ENCODE data around the gene HIVEP3.

The HIVEP3 gene

DNA sequence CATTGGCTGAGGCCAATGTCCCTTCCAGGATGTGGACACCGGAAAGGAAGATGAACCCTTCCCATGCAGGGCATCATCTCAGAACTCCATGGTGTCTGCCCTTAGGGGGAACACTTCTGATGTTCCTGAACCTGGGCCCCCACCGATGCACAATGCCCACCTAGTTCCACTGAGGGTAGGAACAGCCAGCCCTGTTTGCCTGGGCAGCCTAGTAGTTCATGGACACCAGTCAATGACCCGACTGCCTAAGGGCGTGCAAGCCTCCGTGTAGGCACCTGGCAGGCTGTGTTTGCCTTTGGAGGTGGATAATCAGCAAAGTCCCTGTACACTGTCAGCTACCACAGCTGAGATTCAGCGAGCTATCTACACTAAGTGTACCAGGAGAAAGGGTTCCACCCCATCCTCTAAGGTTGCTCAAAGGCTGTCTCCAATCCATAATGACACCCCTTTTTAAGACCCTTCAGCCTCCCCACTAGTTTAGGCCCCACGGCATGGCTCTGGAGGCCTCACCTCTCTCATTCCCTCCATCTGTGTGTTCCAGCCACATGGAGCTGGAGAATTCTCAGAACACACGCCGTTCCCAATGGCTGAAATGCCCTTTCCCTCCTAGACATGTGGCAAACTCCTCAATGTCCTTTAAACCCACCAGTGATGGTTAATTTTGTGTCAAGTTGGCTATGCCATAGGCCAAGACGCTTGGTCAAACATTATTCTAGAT, 309.4 kb downstream of the HIVEP3 start:
- H3K4me3 Mint-ChIP-seq: no peak overlapping the region
- intact Hi-C loops (cut with micrococcal nuclease): no loop called here
- H3K4me1 Mint-ChIP-seq (ENCODE audit: low read depth): peaks cover 35% of the 10 kb centered on the region
- H3K36me3 Mint-ChIP-seq (ENCODE audit: low read depth): peaks cover 20% of the 10 kb centered on the region
- no peaks in the 10 kb centered on the region for H3K9me3 Mint-ChIP-seq
- H3K27me3 Mint-ChIP-seq: peaks cover 3% of the 10 kb centered on the region
- no peak overlapping the region for H3K27ac Mint-ChIP-seq

DNA sequence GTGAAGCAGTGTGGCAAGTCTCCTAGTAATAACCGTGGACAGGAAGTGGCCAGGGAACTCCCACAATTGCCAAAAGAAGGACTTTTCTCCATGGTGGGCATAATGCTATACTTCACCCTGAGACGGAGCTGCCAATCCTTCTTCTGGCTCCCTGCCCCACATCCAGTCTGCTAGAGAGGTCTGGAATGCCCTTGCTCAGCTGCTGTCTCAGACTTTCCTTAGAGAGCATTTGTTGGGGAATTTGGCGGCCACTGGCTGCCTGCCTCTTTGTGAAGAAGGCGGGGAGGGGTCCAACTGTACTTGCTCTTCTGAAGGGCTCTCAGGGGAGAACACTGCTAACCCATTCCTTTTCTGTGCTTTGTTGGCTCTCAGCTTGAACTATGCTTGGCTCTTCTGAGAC, 310.5 kb downstream of the HIVEP3 start:
- Mint-ChIP-seq H3K36me3 (ENCODE audit: low read depth) (peaks cover 18% of the 10 kb centered on the region), H3K4me1 (ENCODE audit: low read depth) (peaks cover 26% of the 10 kb centered on the region), H3K9me3 (no peaks in the 10 kb centered on the region), H3K27ac (no peak overlapping the region), H3K27me3 (peaks cover 3% of the 10 kb centered on the region), H3K4me3 (no peak overlapping the region)
- intact Hi-C loops (cut with micrococcal nuclease): no loop called here

DNA sequence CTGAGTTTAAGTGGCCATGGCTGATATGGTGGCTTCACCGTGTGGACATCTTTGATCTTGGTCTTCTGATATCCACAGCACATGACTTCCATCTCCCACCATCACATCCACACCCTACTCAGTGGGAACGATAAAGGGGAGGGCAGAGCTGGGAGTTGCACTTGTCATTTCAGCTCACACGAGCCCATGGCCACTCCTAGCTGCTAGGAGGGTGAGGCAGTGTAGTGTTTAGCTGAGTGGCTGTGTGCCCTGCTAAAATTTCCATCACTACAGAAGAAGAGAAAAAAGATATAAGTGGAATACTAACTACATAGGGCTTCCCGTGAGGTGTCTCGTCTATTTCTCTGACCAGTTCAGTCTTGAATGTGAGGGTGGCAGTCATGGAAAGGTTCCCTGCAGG, 310.9 kb downstream of the HIVEP3 start:
- Mint-ChIP-seq H3K27me3 (peaks cover 3% of the 10 kb centered on the region), H3K4me1 (ENCODE audit: low read depth) (peaks cover 26% of the 10 kb centered on the region), H3K27ac (no peak overlapping the region), H3K9me3 (no peaks in the 10 kb centered on the region), H3K4me3 (no peak overlapping the region), H3K36me3 (ENCODE audit: low read depth) (peaks cover 18% of the 10 kb centered on the region)
- intact Hi-C loops (cut with micrococcal nuclease): no loop called here

DNA sequence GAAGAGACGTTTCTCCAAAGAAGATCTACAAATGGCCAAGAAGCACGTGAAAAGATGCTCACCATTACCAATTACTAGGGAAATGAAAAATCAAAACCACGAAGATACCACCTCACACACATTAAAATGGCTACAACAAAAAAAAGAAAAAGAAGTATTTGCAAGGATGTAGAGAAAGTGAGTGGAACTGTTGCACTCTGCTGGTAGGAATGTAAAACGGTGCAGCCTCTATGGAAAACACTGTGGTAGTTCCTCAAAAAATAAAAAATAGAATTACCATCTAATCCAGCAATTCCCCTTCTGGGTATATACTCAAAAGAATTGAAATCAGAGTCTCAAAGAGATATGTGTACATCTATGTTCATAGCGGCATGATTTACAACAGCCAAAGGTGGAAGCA, 318.8 kb downstream of the HIVEP3 start:
- H3K4me1 Mint-ChIP-seq (ENCODE audit: low read depth): no peaks in the 10 kb centered on the region
- H3K4me3 Mint-ChIP-seq: no peak overlapping the region
- H3K9me3 Mint-ChIP-seq: peaks cover 19% of the 10 kb centered on the region
- H3K27me3 Mint-ChIP-seq: no peaks in the 10 kb centered on the region
- intact Hi-C loops (cut with micrococcal nuclease): no loop called here
- H3K27ac Mint-ChIP-seq: no peak overlapping the region
- peaks cover 5% of the 10 kb centered on the region for H3K36me3 Mint-ChIP-seq (ENCODE audit: low read depth)

DNA sequence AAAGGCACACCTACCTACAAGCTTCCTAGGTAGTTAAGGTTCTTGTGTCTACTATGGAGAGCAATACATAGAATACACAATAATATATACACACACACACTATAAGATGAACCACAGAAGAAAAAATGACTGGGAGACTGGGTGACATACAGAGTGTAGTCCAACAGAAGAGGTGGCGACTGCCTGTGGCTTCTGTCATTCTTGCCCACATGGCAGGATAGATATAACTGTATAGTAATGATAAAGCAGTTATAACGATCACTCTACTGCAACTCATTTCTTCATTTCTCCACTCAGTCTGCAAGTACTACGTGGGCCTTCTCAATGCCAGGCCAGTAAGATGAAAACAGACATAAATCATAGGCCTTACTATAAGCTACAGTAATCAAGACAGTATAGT, 320.4 kb downstream of the HIVEP3 start:
- Mint-ChIP-seq H3K36me3 (ENCODE audit: low read depth) (no peaks in the 10 kb centered on the region), H3K4me3 (no peak overlapping the region), H3K9me3 (peaks cover 19% of the 10 kb centered on the region), H3K27ac (no peak overlapping the region), H3K27me3 (no peaks in the 10 kb centered on the region), H3K4me1 (ENCODE audit: low read depth) (no peaks in the 10 kb centered on the region)
- intact Hi-C loops (cut with micrococcal nuclease): no loop called here

DNA sequence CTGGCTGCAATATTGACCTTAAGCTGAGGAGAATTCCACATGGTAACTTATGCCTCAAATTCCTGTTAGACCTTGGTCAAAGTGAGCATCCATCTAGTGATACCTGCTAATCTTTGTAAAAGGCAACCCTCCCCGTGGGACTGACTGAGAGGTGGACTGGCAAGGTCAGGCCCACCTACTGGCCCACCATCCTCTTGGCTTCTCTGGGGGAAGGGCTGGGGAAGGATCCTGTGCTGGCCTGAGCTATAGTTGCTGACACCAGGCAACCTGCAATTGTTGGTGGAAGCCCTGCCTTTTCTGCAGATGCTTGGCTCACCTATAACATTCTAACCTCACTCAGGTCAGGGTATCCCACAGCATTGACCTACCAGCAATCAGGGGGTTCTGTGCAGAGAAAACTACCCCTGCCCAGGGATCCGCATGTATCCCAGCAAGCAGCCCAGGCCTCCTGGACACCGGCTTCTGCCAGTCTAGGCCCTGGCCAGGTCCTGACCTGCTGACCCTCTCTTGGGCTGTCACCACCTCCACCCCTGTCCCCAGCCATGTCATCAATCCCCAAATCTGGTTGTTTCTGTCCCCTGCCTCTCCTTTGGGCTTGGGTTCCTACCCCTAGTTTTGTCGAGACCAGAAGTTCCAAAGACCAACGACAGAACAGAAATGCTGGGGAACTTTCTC, 326.1 kb downstream of the HIVEP3 start:
- Mint-ChIP-seq H3K27me3 (no peaks in the 10 kb centered on the region), H3K4me1 (ENCODE audit: low read depth) (peaks cover 5% of the 10 kb centered on the region), H3K4me3 (no peak overlapping the region), H3K9me3 (no peaks in the 10 kb centered on the region), H3K27ac (no peak overlapping the region), H3K36me3 (ENCODE audit: low read depth) (peaks cover 18% of the 10 kb centered on the region)
- intact Hi-C loops (cut with micrococcal nuclease): no loop called here

DNA sequence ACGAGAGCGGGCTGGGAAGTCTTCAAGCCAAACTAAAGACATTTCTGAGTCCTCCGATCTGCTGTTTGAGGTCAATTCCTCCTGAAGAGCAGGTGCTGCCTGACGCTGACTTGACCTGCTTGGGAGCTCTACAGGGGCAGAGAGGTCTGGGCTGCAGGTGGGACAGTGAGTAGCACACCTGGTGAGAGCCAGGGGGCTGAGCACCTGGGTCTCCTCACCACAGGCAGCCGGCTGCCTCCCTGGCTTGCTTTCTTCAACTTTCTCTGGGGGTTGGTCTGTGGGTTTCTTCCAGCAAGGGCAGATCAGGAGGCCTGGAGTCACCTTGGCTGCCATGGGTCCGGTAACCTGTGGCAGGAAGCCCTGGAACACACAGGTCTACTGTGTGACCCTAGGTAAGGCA, 326.8 kb downstream of the HIVEP3 start:
- no peak overlapping the region for H3K27ac Mint-ChIP-seq
- peaks cover 21% of the 10 kb centered on the region for H3K36me3 Mint-ChIP-seq (ENCODE audit: low read depth)
- peaks cover 5% of the 10 kb centered on the region for H3K4me1 Mint-ChIP-seq (ENCODE audit: low read depth)
- H3K9me3 Mint-ChIP-seq: no peaks in the 10 kb centered on the region
- intact Hi-C loops (cut with micrococcal nuclease): no loop called here
- no peaks in the 10 kb centered on the region for H3K27me3 Mint-ChIP-seq
- no peak overlapping the region for H3K4me3 Mint-ChIP-seq

DNA sequence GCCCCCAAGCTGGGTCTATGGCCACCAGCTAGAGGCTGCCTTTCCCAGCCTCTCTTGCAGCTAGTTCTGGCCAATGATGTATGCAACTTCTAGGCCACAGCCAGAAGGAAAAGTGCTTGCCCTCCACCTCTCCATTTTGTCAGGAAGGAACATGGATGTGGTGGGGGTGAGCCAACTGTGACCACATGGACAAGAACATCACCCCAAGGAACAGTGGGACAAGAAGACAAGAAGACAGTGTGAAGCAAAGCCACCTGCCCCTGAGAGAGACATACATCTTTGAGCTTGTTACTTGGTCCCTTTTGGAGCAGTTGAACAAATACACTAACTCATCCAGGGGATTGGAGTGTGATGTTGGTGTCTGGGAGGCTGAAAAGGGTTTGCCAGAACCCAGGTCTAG, 328.4 kb downstream of the HIVEP3 start:
- Mint-ChIP-seq H3K9me3 (no peaks in the 10 kb centered on the region), H3K27ac (no peak overlapping the region), H3K4me1 (ENCODE audit: low read depth) (peaks cover 5% of the 10 kb centered on the region), H3K4me3 (no peak overlapping the region), H3K27me3 (no peaks in the 10 kb centered on the region), H3K36me3 (ENCODE audit: low read depth) (peaks cover 23% of the 10 kb centered on the region)
- intact Hi-C loops (cut with micrococcal nuclease): no loop called here

DNA sequence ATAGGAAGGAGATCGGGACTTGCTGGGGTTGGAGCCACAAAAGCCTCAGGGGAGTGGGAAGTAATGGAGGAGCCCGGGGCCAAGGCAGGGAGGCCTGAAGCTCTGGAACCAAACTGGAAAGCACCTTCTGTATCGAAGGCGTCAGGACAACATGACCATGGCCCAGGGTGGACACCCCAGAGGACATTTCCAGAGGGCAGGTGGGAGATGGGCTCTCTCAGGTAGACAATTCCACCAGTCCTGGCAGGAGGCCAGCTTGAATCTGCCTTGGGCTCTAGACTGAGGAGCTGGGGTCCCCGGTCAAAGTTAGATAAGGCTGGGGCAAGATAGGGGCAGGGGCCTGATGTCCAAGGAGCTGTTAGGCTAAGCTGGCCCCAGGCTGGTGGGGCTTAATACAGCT, 329.3 kb downstream of the HIVEP3 start:
- H3K9me3 Mint-ChIP-seq: no peaks in the 10 kb centered on the region
- H3K27ac Mint-ChIP-seq: no peak overlapping the region
- no peaks in the 10 kb centered on the region for H3K27me3 Mint-ChIP-seq
- no peak overlapping the region for H3K4me3 Mint-ChIP-seq
- intact Hi-C loops (cut with micrococcal nuclease): no loop called here
- peaks cover 5% of the 10 kb centered on the region for H3K4me1 Mint-ChIP-seq (ENCODE audit: low read depth)
- H3K36me3 Mint-ChIP-seq (ENCODE audit: low read depth): peaks cover 32% of the 10 kb centered on the region

DNA sequence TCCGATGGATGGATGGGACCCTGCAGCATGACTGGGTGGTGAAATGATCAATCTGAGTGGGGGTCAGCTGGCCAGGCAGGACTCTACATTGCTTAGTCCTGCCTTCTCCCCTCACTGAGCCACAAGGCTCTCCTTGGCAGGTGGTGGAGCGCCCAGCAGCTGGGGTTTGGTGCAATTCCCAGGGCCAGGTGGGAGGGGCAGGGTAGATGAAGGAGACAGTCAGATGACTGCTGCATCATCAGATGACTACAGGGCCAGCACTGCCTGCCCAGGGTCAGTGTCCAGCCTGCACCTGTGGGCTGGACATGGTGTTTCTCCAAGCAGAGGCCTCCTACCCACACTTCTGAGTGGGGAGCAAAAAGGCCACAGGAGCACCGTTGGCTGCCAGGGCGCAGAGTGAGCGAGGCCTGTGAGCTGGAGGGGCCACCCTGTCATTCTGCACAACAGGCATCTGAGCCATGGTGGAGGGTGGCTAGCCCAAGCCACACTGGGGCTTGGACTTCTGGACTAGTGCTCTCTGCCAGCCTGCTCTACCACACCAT, 330.3 kb downstream of the HIVEP3 start:
- Mint-ChIP-seq H3K9me3 (no peaks in the 10 kb centered on the region), H3K36me3 (ENCODE audit: low read depth) (peaks cover 42% of the 10 kb centered on the region), H3K27me3 (no peaks in the 10 kb centered on the region), H3K27ac (no peak overlapping the region), H3K4me3 (no peak overlapping the region), H3K4me1 (ENCODE audit: low read depth) (peaks cover 5% of the 10 kb centered on the region)
- intact Hi-C loops (cut with micrococcal nuclease): no loop called here

DNA sequence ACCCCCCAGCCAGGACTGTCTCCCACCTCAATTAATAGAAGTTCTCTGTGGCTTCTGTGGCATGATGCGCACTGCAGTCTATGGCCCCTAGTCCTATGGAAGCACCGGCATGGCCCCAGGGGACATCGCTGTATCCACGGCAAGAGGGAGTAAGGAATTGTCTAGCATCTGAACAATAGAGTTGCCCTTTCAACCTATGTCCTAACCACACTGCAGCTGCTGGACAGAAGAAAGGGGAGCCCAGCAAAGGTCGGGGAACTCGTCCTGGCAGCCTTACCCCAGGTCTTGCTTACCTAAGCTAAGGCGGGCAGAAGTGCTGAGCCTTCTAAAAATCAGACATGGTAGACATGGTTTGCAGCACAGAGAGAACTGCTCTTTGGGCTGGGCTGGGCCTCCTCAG, 330.9 kb downstream of the HIVEP3 start:
- intact Hi-C loops (cut with micrococcal nuclease): no loop called here
- H3K4me1 Mint-ChIP-seq (ENCODE audit: low read depth): peaks cover 6% of the 10 kb centered on the region
- H3K9me3 Mint-ChIP-seq: no peaks in the 10 kb centered on the region
- no peaks in the 10 kb centered on the region for H3K27me3 Mint-ChIP-seq
- no peak overlapping the region for H3K27ac Mint-ChIP-seq
- peaks cover 48% of the 10 kb centered on the region for H3K36me3 Mint-ChIP-seq (ENCODE audit: low read depth)
- no peak overlapping the region for H3K4me3 Mint-ChIP-seq

DNA sequence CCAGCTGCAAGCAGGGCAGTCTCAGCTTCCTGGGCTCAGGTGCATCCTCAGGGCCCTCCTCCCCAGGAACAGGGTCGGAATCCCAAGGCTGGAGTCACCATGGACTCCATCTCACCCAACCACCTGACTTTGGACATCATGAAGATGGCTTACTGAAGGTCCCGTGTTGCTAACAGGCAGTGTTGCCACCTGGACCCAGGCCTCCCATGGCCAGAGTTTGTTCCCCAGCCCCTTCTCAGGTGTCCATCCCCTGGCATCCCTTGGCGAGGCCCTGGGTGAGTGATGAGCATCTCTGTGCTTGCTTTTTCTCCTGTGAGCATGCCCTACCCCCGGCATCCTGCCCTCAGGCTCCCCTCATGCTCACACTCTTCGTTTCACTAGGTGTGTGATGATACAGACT, 332.5 kb downstream of the HIVEP3 start:
- no peak overlapping the region for H3K4me3 Mint-ChIP-seq
- no peak overlapping the region for H3K27ac Mint-ChIP-seq
- H3K27me3 Mint-ChIP-seq: no peaks in the 10 kb centered on the region
- H3K9me3 Mint-ChIP-seq: no peaks in the 10 kb centered on the region
- H3K4me1 Mint-ChIP-seq (ENCODE audit: low read depth): peaks cover 17% of the 10 kb centered on the region
- intact Hi-C loops (cut with micrococcal nuclease): no loop called here
- peaks cover 55% of the 10 kb centered on the region for H3K36me3 Mint-ChIP-seq (ENCODE audit: low read depth)

DNA sequence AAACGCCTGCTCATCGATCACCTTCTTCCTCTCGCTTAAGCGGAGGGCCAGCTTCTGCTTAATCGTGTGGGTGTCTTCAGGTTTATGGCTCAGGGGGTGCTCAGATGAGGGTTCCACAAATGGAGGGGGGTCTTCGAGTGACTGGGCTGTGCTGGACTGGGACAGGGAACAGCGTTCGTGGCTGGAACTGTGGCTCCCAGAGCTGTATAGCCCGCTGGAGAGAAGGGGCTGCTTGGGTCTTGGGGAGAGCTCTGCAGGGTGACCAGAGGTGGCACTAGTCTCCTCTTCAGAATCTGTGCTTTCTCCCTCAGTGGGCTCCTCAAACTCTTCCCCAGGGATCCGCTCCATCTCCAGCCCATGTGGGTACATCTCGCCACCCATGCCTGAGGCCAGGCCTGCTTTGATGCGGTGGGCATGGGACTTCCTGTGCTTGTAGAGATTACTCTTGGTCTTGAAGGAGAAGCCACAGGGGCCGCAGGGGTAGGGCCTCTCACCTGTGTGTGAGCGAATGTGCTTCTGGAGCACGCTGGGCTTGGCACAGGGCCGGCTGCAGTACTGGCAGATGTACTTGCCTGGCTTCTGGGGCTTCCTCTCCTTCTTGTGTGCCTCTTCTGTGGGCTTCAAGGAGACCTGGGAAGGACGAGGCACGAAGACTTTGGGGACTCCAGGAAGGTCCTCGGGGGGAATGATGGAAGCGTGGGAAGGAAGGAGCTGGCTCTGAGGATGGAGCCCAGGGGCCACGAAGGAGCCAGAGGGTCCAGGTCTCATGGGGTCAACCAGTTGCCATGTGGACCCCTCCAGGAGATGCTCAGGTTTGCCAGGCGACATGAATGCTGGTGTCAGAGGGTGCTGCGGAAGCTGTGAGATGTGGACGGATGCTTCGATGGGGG, 334.8 kb downstream of the HIVEP3 start:
- Mint-ChIP-seq H3K36me3 (ENCODE audit: low read depth) (peaks cover 77% of the 10 kb centered on the region), H3K9me3 (no peaks in the 10 kb centered on the region), H3K4me3 (no peak overlapping the region), H3K4me1 (ENCODE audit: low read depth) (peaks cover 28% of the 10 kb centered on the region), H3K27ac (no peak overlapping the region), H3K27me3 (no peaks in the 10 kb centered on the region)
- intact Hi-C loops (cut with micrococcal nuclease): no loop called here
